ENCODE measurements around the gene DEF6. TPM values are rescaled to one million over a fixed set of nuclear protein-coding genes. Genes with fewer than 3 reads are reported as not detected.

DEF6 gene
- total RNA-seq, 4 donors from 2014 or later = 2.5 to 4.7 (median 3.6) TPM

GRCh38 chr6:35267446-35267845 is 30.2 kb upstream of the DEF6 start:
- intact Hi-C loops (cut with DNase I) = no loop called here
- Histone ChIP-seq H3K27ac (replicated peaks in 1 of 4) (no peak overlapping the region), H3K4me1 (peaks cover 8 to 39% (median 24%) of the 10 kb centered on the region in 4 donors), H3K36me3 (peaks cover 0 to 12% (median 2%) of the 10 kb centered on the region in 4 donors), H3K27me3 (no peaks in the 10 kb centered on the region), H3K4me3 (no peak overlapping the region), H3K9me3 (no peaks in the 10 kb centered on the region)
- TF ChIP-seq CTCF (IDR thresholded peaks at IDR 0.05) = no peak
- TF ChIP-seq POLR2AphosphoS5 (IDR thresholded peaks at IDR 0.05) = no peak
- no peak for TF ChIP-seq POLR2A (IDR thresholded peaks at IDR 0.05; ENCODE audit: low read depth)
- TF ChIP-seq EP300 (IDR thresholded peaks at IDR 0.05) = no peak
- no peak for DNase-seq (ENCODE audit: extremely low spot score)
- WGBS = 82% methylated on average over 8 of the region's 8 CpGs

- no peak overlapping the region for H3K4me3 ChIP-seq
- intact Hi-C loops (cut with DNase I) = no loop called here
- peaks cover 8 to 34% (median 23%) of the 10 kb centered on the region in 4 donors for H3K4me1 ChIP-seq
- H3K27ac ChIP-seq (replicated peaks in 1 of 4) = no peak overlapping the region
- no peaks in the 10 kb centered on the region for H3K9me3 ChIP-seq
- DNase-seq (ENCODE audit: extremely low spot score) = no peak
- TF ChIP-seq EP300 (IDR thresholded peaks at IDR 0.05) (no peak), CTCF (IDR thresholded peaks at IDR 0.05) (no peak), POLR2A (IDR thresholded peaks at IDR 0.05; ENCODE audit: low read depth) (no peak), POLR2AphosphoS5 (IDR thresholded peaks at IDR 0.05) (no peak)
- 64% methylated on average over 2 of the region's 2 CpGs for WGBS
- H3K27me3 ChIP-seq = no peaks in the 10 kb centered on the region
- H3K36me3 ChIP-seq = peaks cover 0 to 12% (median 2%) of the 10 kb centered on the region in 4 donors
Measured at GRCh38 chr6:35267897-35268296, 29.7 kb upstream of the DEF6 start.

- Histone ChIP-seq H3K27ac (replicated peaks in 1 of 4) (no peak overlapping the region), H3K4me3 (no peak overlapping the region), H3K4me1 (peaks cover 23 to 34% (median 29%) of the 10 kb centered on the region in 4 donors), H3K36me3 (peaks cover 0 to 12% (median 2%) of the 10 kb centered on the region in 4 donors), H3K27me3 (no peaks in the 10 kb centered on the region), H3K9me3 (no peaks in the 10 kb centered on the region)
- no peak for TF ChIP-seq EP300 (IDR thresholded peaks at IDR 0.05)
- no peak for TF ChIP-seq CTCF (IDR thresholded peaks at IDR 0.05)
- TF ChIP-seq POLR2A (IDR thresholded peaks at IDR 0.05; ENCODE audit: low read depth) = no peak
- TF ChIP-seq POLR2AphosphoS5 (IDR thresholded peaks at IDR 0.05) = no peak
- intact Hi-C loops (cut with DNase I) = no loop called here
- WGBS = 95% methylated on average over 2 of the region's 2 CpGs
- DNase-seq (ENCODE audit: extremely low spot score) = no peak
Measured at GRCh38 chr6:35272005-35272404, 25.6 kb upstream of the DEF6 start.

GRCh38 chr6:35273822-35274559 is 23.6 kb upstream of the DEF6 start:
- TF ChIP-seq EP300 (IDR thresholded peaks at IDR 0.05) = no peak
- H3K36me3 ChIP-seq = peaks cover 0 to 12% (median 2%) of the 10 kb centered on the region in 4 donors
- peak overlapping the region in 1 of 4 donors; percentile 51 for H3K27ac ChIP-seq (replicated peaks in 1 of 4)

GRCh38 chr6:35275744-35276260 is 21.8 kb upstream of the DEF6 start:
- H3K4me3 ChIP-seq = no peak overlapping the region
- H3K36me3 ChIP-seq = peaks cover 0 to 5% (median under 1%) of the 10 kb centered on the region in 4 donors
- H3K27me3 ChIP-seq = no peaks in the 10 kb centered on the region
- no peak for DNase-seq (ENCODE audit: extremely low spot score)
- intact Hi-C loops (cut with DNase I) = no loop called here
- TF ChIP-seq CTCF (IDR thresholded peaks at IDR 0.05) = no peak
- no peak for TF ChIP-seq POLR2AphosphoS5 (IDR thresholded peaks at IDR 0.05)
- no peak for TF ChIP-seq POLR2A (IDR thresholded peaks at IDR 0.05; ENCODE audit: low read depth)
- TF ChIP-seq EP300 (IDR thresholded peaks at IDR 0.05) = no peak
- H3K9me3 ChIP-seq = no peaks in the 10 kb centered on the region
- WGBS = 83% methylated on average over 4 of the region's 4 CpGs
- H3K4me1 ChIP-seq = peaks cover 20 to 32% (median 27%) of the 10 kb centered on the region in 4 donors
- peak overlapping the region in 3 of 4 donors; percentile 21 to 51 (median 44) for H3K27ac ChIP-seq (replicated peaks in 1 of 4)

More at GRCh38 chr6:35273822-35274559, 23.6 kb upstream of the DEF6 start:
- no peaks in the 10 kb centered on the region for H3K9me3 ChIP-seq
- H3K4me1 ChIP-seq = peaks cover 19 to 22% (median 20%) of the 10 kb centered on the region in 4 donors
- no peak for DNase-seq (ENCODE audit: extremely low spot score)
- no peaks in the 10 kb centered on the region for H3K27me3 ChIP-seq
- 76% methylated on average over 4 of the region's 4 CpGs for WGBS
- no peak overlapping the region for H3K4me3 ChIP-seq
- intact Hi-C loops (cut with DNase I) = no loop called here

All from esophagus muscularis mucosa (tissue), 4 donors.